ENCODE results near the gene BLACAT1. TPM values are rescaled to one million over a fixed set of nuclear protein-coding genes. Genes with fewer than 3 reads are reported as not detected.
"Not testable (repeated sequence)": the region's sequence is repeated elsewhere in the genome, so short reads cannot be mapped to it uniquely, and the experiment has no call there.

The BLACAT1 gene
- total RNA-seq, 1 donor from 2014 or later = 13.9 TPM

DNA sequence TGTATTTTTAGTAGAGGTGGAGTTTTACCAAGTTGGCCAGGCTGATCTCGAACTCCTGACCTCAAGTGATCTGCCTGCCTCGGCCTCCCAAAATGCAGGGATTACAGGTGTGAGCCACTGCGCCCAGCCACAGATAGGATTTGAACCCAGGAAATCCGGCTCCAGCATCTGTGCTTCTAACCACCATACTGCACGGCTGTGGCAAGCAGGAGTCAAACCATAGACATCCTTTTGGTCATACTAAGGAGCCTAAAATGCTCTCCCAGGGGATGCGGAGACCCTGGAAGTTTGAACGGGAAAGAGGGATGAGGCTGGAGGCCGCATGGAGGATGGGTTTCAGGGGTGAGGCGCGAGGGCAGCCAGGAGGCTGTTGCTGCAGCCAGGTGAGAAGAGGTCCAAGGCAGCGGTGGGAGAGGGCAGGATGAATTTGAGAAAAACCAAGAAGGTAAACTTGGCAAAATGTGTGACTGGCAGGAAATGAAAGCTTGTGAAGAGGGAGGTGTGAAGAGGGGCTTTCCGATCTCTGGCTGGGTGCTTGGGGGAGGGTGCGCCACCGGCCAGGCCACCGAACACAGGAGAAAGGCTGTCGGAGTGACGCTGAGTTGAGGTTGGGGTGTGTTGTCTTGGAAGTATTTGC is 24.6 kb upstream of the BLACAT1 start:
- peaks cover 38% of the 10 kb centered on the region for H3K4me1 Mint-ChIP-seq
- peaks cover 6% of the 10 kb centered on the region for H4K20me1 ChIP-seq (ENCODE audit: low read depth)
- no peak overlapping the region for H3K4me2 ChIP-seq
- no peaks in the 10 kb centered on the region for H3K36me3 ChIP-seq
- H3K9me3 ChIP-seq (ENCODE audit: low read depth) = no peaks in the 10 kb centered on the region
- H3K4me3 Mint-ChIP-seq = no peak overlapping the region
- H3K9ac ChIP-seq = no peak overlapping the region
- H3F3A ChIP-seq (ENCODE audit: low read depth) = peaks cover 20% of the 10 kb centered on the region
- H3K9me3 Mint-ChIP-seq = peaks cover 2% of the 10 kb centered on the region
- peaks cover 27% of the 10 kb centered on the region for H3K27me3 Mint-ChIP-seq (ENCODE audit: insufficient read depth, low read depth)
- peaks cover 40% of the 10 kb centered on the region for H3K27me3 ChIP-seq
- TF ChIP-seq EZH2phosphoT487 (IDR thresholded peaks at IDR 0.05) = no peak
- TF ChIP-seq, protein P1, sequence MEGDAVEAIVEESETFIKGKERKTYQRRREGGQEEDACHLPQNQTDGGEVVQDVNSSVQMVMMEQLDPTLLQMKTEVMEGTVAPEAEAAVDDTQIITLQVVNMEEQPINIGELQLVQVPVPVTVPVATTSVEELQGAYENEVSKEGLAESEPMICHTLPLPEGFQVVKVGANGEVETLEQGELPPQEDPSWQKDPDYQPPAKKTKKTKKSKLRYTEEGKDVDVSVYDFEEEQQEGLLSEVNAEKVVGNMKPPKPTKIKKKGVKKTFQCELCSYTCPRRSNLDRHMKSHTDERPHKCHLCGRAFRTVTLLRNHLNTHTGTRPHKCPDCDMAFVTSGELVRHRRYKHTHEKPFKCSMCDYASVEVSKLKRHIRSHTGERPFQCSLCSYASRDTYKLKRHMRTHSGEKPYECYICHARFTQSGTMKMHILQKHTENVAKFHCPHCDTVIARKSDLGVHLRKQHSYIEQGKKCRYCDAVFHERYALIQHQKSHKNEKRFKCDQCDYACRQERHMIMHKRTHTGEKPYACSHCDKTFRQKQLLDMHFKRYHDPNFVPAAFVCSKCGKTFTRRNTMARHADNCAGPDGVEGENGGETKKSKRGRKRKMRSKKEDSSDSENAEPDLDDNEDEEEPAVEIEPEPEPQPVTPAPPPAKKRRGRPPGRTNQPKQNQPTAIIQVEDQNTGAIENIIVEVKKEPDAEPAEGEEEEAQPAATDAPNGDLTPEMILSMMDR (IDR thresholded peaks at IDR 0.05) = no peak
- H3K79me2 ChIP-seq (ENCODE audit: low read depth) = no peaks in the 10 kb centered on the region
- H3K4me1 ChIP-seq = peaks cover 26% of the 10 kb centered on the region
- H2AFZ ChIP-seq (replicated peaks) = no peak overlapping the region
- no peaks in the 10 kb centered on the region for H3K36me3 Mint-ChIP-seq
- no peak for DNase-seq (ENCODE audit: low spot score)
- no peak overlapping the region for H3K4me3 ChIP-seq
- no peak overlapping the region for H3K27ac Mint-ChIP-seq
- no peak overlapping the region for H3K27ac ChIP-seq

GRCh38 chr1:205478985-205479384 is 23.1 kb upstream of the BLACAT1 start:
- H3K4me1 ChIP-seq = peaks cover 22% of the 10 kb centered on the region
- not testable (repeated sequence) for H3K27ac Mint-ChIP-seq; H2AFZ ChIP-seq (replicated peaks); H3K4me3 Mint-ChIP-seq; H3K4me3 ChIP-seq; H3K36me3 ChIP-seq; H3K36me3 Mint-ChIP-seq; DNase-seq (ENCODE audit: low spot score); H4K20me1 ChIP-seq (ENCODE audit: low read depth); H3K9me3 ChIP-seq (ENCODE audit: low read depth); H3K27ac ChIP-seq; H3K79me2 ChIP-seq (ENCODE audit: low read depth); H3K4me2 ChIP-seq; H3K9ac ChIP-seq
- peaks cover 17% of the 10 kb centered on the region for H3F3A ChIP-seq (ENCODE audit: low read depth)
- peaks cover 36% of the 10 kb centered on the region for H3K4me1 Mint-ChIP-seq
- peaks cover 12% of the 10 kb centered on the region for H3K9me3 Mint-ChIP-seq
- peaks cover 41% of the 10 kb centered on the region for H3K27me3 ChIP-seq
- peaks cover 27% of the 10 kb centered on the region for H3K27me3 Mint-ChIP-seq (ENCODE audit: insufficient read depth, low read depth)

- peaks cover 34% of the 10 kb centered on the region for H3K4me1 Mint-ChIP-seq
- H4K20me1 ChIP-seq (ENCODE audit: low read depth) = peaks cover 6% of the 10 kb centered on the region
- no peak for DNase-seq (ENCODE audit: low spot score)
- H3K9me3 Mint-ChIP-seq = peaks cover 12% of the 10 kb centered on the region
- H3K4me3 Mint-ChIP-seq = peak overlapping the region; percentile 27
- no peak overlapping the region for H3K9ac ChIP-seq
- H3K27ac Mint-ChIP-seq = peak overlapping the region; percentile 46
- H3K4me2 ChIP-seq = no peak overlapping the region
- H3F3A ChIP-seq (ENCODE audit: low read depth) = peaks cover 14% of the 10 kb centered on the region
- H3K4me3 ChIP-seq = no peak overlapping the region
- H3K9me3 ChIP-seq (ENCODE audit: low read depth) = no peaks in the 10 kb centered on the region
- no peaks in the 10 kb centered on the region for H3K79me2 ChIP-seq (ENCODE audit: low read depth)
- H3K36me3 Mint-ChIP-seq = no peaks in the 10 kb centered on the region
- no peak overlapping the region for H2AFZ ChIP-seq (replicated peaks)
- H3K27me3 ChIP-seq = peaks cover 41% of the 10 kb centered on the region
- H3K27ac ChIP-seq = no peak overlapping the region
- TF ChIP-seq EZH2 (IDR thresholded peaks at IDR 0.05) (no peak), EZH2phosphoT487 (IDR thresholded peaks at IDR 0.05) (no peak)
- TF ChIP-seq, protein P1 (IDR thresholded peaks at IDR 0.05) = no peak
- no peaks in the 10 kb centered on the region for H3K36me3 ChIP-seq
- peaks cover 23% of the 10 kb centered on the region for H3K27me3 Mint-ChIP-seq (ENCODE audit: insufficient read depth, low read depth)
- peaks cover 19% of the 10 kb centered on the region for H3K4me1 ChIP-seq
Measured at GRCh38 chr1:205477759-205478247, 22.0 kb upstream of the BLACAT1 start.

GRCh38 chr1:205477121-205477758 is 21.4 kb upstream of the BLACAT1 start:
- Mint-ChIP-seq H3K36me3 (no peaks in the 10 kb centered on the region), H3K27me3 (ENCODE audit: insufficient read depth, low read depth) (peaks cover 25% of the 10 kb centered on the region), H3K9me3 (peaks cover 12% of the 10 kb centered on the region), H3K4me3 (no peak overlapping the region), H3K4me1 (peaks cover 38% of the 10 kb centered on the region), H3K27ac (no peak overlapping the region)
- Histone ChIP-seq H4K20me1 (ENCODE audit: low read depth) (peaks cover 6% of the 10 kb centered on the region), H3K9ac (no peak overlapping the region), H3K27ac (no peak overlapping the region), H3K4me1 (peaks cover 21% of the 10 kb centered on the region), H2AFZ (replicated peaks) (no peak overlapping the region), H3K27me3 (peaks cover 41% of the 10 kb centered on the region), H3F3A (ENCODE audit: low read depth) (peaks cover 11% of the 10 kb centered on the region), H3K36me3 (no peaks in the 10 kb centered on the region), H3K4me3 (no peak overlapping the region), H3K79me2 (ENCODE audit: low read depth) (no peaks in the 10 kb centered on the region), H3K4me2 (no peak overlapping the region), H3K9me3 (ENCODE audit: low read depth) (no peaks in the 10 kb centered on the region)
- DNase-seq (ENCODE audit: low spot score) = no peak
- TF ChIP-seq, protein P1 (IDR thresholded peaks at IDR 0.05) = no peak
- TF ChIP-seq EZH2 (IDR thresholded peaks at IDR 0.05) (no peak), EZH2phosphoT487 (IDR thresholded peaks at IDR 0.05) (no peak)
